ENCODE measurements around the gene PTGER1. TPM values are rescaled to one million over a fixed set of nuclear protein-coding genes. Genes with fewer than 3 reads are reported as not detected.
A peak's percentile ranks its signal among the peaks of the same experiment; 100 is the strongest.

The PTGER1 gene
- total RNA-seq, 2 experiments from 2014 or later = 0.29 to 0.41 TPM

- intact Hi-C loops (cut with micrococcal nuclease) = loop anchor here (2.0 kb wide), 1 partner anchor 16 kb away; the partner anchor contains the start of gene DDX39A
- Mint-ChIP-seq H3K9me3 (no peaks in the 10 kb centered on the region), H3K4me1 (ENCODE audit: low read depth) (peaks cover 43% of the 10 kb centered on the region), H3K4me3 (peak overlapping the region; percentile 71), H3K27ac (peak overlapping the region; percentile 50), H3K36me3 (peaks cover 2% of the 10 kb centered on the region), H3K27me3 (no peaks in the 10 kb centered on the region)
- ChIA-PET POLR2A (no interaction called here), CTCF (no interaction called here)
- peak; percentile 76 for DNase-seq
These were observed 40.4 kb downstream of the PTGER1 start for GRCh38 chr19:14434543-14435319.

- CTCF ChIA-PET = interaction anchor here (1.0 kb wide), 1 partner anchor 14 kb away, joined by 3 read pairs; no protein-coding TSS in a partner anchor
- no peaks in the 10 kb centered on the region for H3K27me3 Mint-ChIP-seq
- peak overlapping the region; percentile 71 for H3K4me3 Mint-ChIP-seq
- H3K27ac Mint-ChIP-seq = peak overlapping the region; percentile 50
- H3K9me3 Mint-ChIP-seq = no peaks in the 10 kb centered on the region
- POLR2A ChIA-PET = interaction anchor here (0.9 to 1.6 kb wide), 2 partner anchors 7 to 14 kb away, joined by 3 to 4 read pairs; partner anchors contain the start of gene DDX39A
- peaks cover 2% of the 10 kb centered on the region for H3K36me3 Mint-ChIP-seq
- DNase-seq = peak; percentile 57
- peaks cover 37% of the 10 kb centered on the region for H3K4me1 Mint-ChIP-seq (ENCODE audit: low read depth)
- intact Hi-C loops (cut with micrococcal nuclease) = loop anchor here (2.0 kb wide), 2 partner anchors 15 to 39 kb away; partner anchors contain the start of gene DDX39A
These were observed 41.3 kb downstream of the PTGER1 start for GRCh38 chr19:14433554-14434501.

DNA sequence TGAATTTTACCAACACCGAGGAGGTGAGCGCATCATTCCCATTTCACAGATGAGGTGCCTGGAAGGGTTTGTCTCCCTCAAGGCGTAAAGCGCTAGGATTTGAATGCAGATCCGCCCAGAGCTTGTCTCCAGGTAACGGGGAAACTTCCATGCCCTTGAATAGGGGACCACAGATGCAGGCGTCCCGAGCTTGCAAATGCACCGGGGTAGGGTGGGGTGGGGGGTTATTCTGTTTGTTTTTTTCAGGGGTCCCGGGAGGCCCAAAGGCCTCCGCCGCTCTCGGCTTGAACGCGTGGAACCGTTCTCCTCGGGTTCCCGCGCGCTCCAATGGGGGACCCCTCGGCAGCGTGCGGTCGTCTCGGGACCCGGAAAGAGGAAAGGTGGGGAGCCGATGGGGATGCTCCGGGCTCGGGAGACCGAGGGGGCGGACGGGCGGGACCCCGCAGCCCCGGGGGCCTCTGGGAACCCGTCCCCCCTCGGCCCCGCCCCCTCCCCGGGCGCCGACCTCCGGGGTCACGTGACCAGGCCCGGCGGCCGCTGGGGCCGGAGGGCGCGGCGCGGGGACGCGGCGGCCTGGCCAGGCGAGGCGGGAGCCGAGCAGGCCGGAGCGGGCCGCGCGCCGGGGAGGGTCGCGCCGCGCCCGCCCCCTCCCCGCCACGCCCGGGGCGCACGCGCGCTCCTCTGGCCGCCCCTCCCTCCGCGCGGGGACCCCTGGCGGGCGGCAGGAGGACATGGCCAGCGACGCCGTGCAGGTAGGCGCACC is 42.2 kb downstream of the PTGER1 start, which contains the start of gene PKN1:
TSS of gene PKN1 (plus strand) at position 516 of the 763 bp plus-strand sequence. CDS start at position 732, 216 bp downstream.
- ChIA-PET CTCF (interaction anchor here (0.6 to 7.5 kb wide), 17 partner anchors 9 to 341 kb away, joined by 3 to 60 read pairs (median 5); partner anchors contain the start of genes ASF1B, DDX39A and PTGER1), POLR2A (interaction anchor here (1.1 to 1.6 kb wide), 4 partner anchors 8 to 51 kb away, joined by 3 to 4 read pairs (median 3); partner anchors contain the start of gene PTGER1)
- peak; percentile 66 for DNase-seq
- intact Hi-C loops (cut with micrococcal nuclease) = loop anchor here (1.0 to 2.0 kb wide), 3 partner anchors 7 to 46 kb away; no protein-coding TSS in a partner anchor
- Mint-ChIP-seq H3K9me3 (no peaks in the 10 kb centered on the region), H3K27me3 (no peaks in the 10 kb centered on the region), H3K27ac (peak within 1 kb of the TSS; percentile 74), H3K4me3 (peak within 1 kb of the TSS; percentile 76), H3K4me1 (ENCODE audit: low read depth) (peaks cover 32% of the 10 kb centered on the region), H3K36me3 (peaks cover 2% of the 10 kb centered on the region)

DNA sequence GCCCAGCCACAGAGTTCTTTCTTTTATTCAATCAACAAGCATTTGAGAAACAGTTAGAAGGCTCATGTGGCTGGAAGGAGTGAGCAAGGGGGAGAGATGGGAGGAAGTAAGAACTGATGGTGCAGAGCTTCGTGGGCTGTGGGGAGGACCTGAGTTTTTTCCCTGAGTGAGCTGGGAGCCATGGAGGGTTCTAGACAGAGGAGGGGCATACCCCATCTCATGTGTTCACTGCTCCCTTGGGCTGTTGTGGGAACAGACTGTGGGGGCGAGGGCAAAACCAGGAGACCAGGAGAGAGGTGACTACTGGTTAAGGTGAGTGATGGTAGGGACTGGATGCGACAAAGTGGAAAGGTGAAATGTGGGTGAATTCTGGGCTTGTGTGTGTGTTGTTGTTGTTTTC is 44.4 kb downstream of the PTGER1 start:
- intact Hi-C loops (cut with micrococcal nuclease) = no loop called here
- peak overlapping the region; percentile 23 for H3K27ac Mint-ChIP-seq
- H3K4me3 Mint-ChIP-seq = no peak overlapping the region
- no peaks in the 10 kb centered on the region for H3K27me3 Mint-ChIP-seq
- peaks cover 28% of the 10 kb centered on the region for H3K4me1 Mint-ChIP-seq (ENCODE audit: low read depth)
- H3K36me3 Mint-ChIP-seq = peaks cover 2% of the 10 kb centered on the region
- CTCF ChIA-PET = interaction anchor here (0.6 to 7.5 kb wide), 8 partner anchors 11 to 77 kb away, joined by 3 to 60 read pairs (median 8); no protein-coding TSS in a partner anchor
- POLR2A ChIA-PET = no interaction called here
- DNase-seq = no peak
- H3K9me3 Mint-ChIP-seq = no peaks in the 10 kb centered on the region

DNA sequence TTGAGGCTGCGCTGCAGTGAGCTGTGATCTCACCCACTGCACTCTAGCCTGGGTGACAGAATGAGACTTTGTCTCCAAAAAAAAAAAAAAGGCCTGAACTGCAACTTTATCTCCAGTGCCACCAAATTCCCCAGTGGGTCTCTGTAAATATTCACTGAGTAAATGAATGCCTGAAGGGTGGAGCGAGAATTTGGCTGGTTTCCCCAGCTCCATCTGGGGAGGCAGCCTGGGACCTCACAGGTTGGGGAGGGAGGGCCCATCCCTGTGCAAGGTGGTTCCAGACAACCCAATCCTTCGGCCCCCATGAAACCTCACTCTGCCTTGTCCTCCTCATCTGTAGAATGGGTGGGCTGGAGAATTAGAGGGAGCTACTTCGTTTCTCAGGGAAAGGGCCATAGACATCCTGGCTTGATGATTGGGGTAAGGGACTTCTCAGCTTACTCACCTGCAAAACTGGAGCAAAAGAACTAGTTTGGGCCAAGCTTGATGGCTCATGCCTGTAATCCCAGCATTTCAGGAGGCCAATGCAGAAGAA is 46.2 kb downstream of the PTGER1 start:
- peaks cover 14% of the 10 kb centered on the region for H3K4me1 Mint-ChIP-seq (ENCODE audit: low read depth)
- H3K36me3 Mint-ChIP-seq = no peaks in the 10 kb centered on the region
- H3K4me3 Mint-ChIP-seq = no peak overlapping the region
- DNase-seq = no peak
- ChIA-PET POLR2A (no interaction called here), CTCF (interaction anchor here (0.6 to 7.5 kb wide), 3 partner anchors 14 to 292 kb away, joined by 3 to 60 read pairs (median 5); partner anchors contain the start of gene ASF1B)
- no peaks in the 10 kb centered on the region for H3K27me3 Mint-ChIP-seq
- intact Hi-C loops (cut with micrococcal nuclease) = no loop called here
- no peak overlapping the region for H3K27ac Mint-ChIP-seq
- H3K9me3 Mint-ChIP-seq = no peaks in the 10 kb centered on the region

GRCh38 chr19:14427461-14427860 is 47.7 kb downstream of the PTGER1 start:
- DNase-seq = no peak
- POLR2A ChIA-PET = no interaction called here
- intact Hi-C loops (cut with micrococcal nuclease) = no loop called here
- CTCF ChIA-PET = interaction anchor here (7.5 kb wide), 1 partner anchor 52 kb away, joined by 60 read pairs; no protein-coding TSS in a partner anchor
- Mint-ChIP-seq H3K4me3 (no peak overlapping the region), H3K4me1 (ENCODE audit: low read depth) (peaks cover 12% of the 10 kb centered on the region), H3K27ac (no peak overlapping the region), H3K27me3 (no peaks in the 10 kb centered on the region), H3K9me3 (no peaks in the 10 kb centered on the region), H3K36me3 (no peaks in the 10 kb centered on the region)

DNA sequence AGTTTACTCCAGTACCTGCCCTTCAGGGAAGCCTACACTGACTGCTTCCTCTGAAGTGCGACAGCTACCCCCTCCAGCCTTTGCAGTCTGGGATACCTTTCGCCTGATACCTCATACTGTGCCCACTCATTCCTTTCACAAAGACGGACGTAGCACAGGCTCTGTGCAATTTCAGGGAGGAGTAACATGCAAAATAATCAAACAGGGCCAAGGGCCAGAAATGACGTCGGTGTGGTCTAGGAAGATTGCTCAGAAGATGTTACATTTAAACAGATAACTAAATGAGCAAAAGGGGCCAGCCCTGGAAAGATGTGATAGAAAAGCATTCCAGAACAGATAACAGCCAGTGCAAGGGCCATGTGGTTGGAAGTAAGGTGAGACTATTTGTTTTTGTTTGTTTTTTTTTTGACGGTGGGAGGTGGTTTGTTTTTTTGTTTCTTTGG is 49.4 kb downstream of the PTGER1 start:
- no peaks in the 10 kb centered on the region for H3K36me3 Mint-ChIP-seq
- DNase-seq = no peak
- CTCF ChIA-PET = interaction anchor here (7.5 kb wide), 1 partner anchor 54 kb away, joined by 60 read pairs; no protein-coding TSS in a partner anchor
- H3K9me3 Mint-ChIP-seq = no peaks in the 10 kb centered on the region
- POLR2A ChIA-PET = no interaction called here
- H3K27me3 Mint-ChIP-seq = no peaks in the 10 kb centered on the region
- H3K4me1 Mint-ChIP-seq (ENCODE audit: low read depth) = peaks cover 2% of the 10 kb centered on the region
- H3K4me3 Mint-ChIP-seq = no peak overlapping the region
- H3K27ac Mint-ChIP-seq = no peak overlapping the region
- intact Hi-C loops (cut with micrococcal nuclease) = no loop called here

Other genes starting within 250 kb of the PTGER1 start
- gene ADGRE5, start 93.9 kb downstream of the PTGER1 start, total RNA-seq = 100 to 1,000 TPM; 202 to 206 TPM
- gene DDX39A, start 56.0 kb downstream of the PTGER1 start, total RNA-seq = 100 to 1,000 TPM; 200 to 204 TPM
- gene PKN1, start 42.0 kb downstream of the PTGER1 start, total RNA-seq = 100 to 1,000 TPM; 188 to 207 TPM
- gene GIPC1, start 20.8 kb upstream of the PTGER1 start, total RNA-seq = 10 to 100 TPM; 31.5 to 35.2 TPM
- gene DNAJB1, start 43.0 kb upstream of the PTGER1 start, total RNA-seq = 10 to 100 TPM; 71.2 to 76.5 TPM
- 100 to 1,000 TPM; 120 TPM for gene TECR, start 54.2 kb upstream of the PTGER1 start, total RNA-seq
- 100 to 1,000 TPM; 118 to 130 TPM for gene NDUFB7, start 96.7 kb upstream of the PTGER1 start, total RNA-seq
- under 1 TPM; 0.33 to 0.85 TPM for gene CLEC17A, start 107.7 kb upstream of the PTGER1 start, total RNA-seq
- gene ADGRE3, start 199.5 kb upstream of the PTGER1 start, total RNA-seq = not detected
- gene ZNF333, start 214.7 kb upstream of the PTGER1 start, total RNA-seq = 10 to 100 TPM; 16.7 to 18.0 TPM